Lung microvascular endothelial cell (primary cell): ENCODE measurements around the gene FAM25C. TPM values are rescaled to one million over a fixed set of nuclear protein-coding genes. Genes with fewer than 3 reads are reported as not detected.
"Not testable (repeated sequence)": the region's sequence is repeated elsewhere in the genome, so short reads cannot be mapped to it uniquely, and the experiment has no call there.

ENCODE experiments used
- DNase-seq, 2 donors: peaks; one replicate each; pipeline versions ENCODE4 v3.0.0 to v3.0.0-alpha.2; 2010; ENCODE audit warnings: low read depth in 2 of 2
- total RNA-seq: library from RNA; depleted of rRNA; stranded (reverse); fragments of >200 nt; gene quantifications from 2 replicates; pipeline ENCODE4 v1.2.1, GENCODE V29; 2014

The FAM25C gene
- total RNA-seq, 1 donor from 2014 or later = not detected

- DNase-seq = not testable (repeated sequence)
Measured at GRCh38 chr10:47959677-47960076, 39.9 kb downstream of the FAM25C start.

DNA sequence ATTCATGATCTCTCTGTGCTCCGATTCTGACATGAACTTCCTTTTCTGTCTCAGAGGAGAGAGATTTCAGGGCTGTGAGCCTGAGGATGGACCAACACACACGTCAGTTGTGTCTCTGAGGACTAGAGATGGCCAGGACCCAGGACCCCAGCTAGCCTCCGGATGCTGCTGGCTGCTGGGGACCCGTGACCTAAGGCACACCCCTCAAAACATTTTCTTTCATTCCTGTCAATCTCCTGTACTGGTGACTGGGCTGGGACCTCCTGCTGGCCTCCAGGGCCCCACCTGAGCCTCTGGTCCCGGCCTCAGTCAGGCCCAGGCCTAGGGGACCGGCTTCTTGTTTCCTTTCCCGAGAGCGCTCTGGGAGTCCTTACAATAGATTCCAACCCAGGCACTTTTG lies 42.4 kb downstream of the FAM25C start:
- not testable (repeated sequence) for DNase-seq

DNA sequence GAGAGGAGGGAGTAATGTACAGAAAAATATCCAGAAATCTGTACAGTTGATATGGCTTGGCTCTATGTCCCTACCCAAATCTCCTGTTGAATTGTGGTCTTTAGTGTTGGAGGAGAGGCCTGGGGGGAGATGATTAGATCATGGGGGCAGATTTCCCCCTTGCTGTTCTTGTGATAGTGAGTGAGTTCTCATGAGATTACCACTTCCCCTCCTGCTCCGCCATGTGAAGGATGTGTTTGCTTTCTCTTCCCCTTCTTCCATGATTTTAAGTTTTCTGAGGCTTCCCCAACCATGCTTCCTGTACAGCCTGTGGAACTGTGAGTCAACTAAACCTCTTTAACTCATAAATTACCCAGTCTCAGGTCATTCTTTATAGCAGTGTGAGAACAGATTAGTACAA lies 52.2 kb downstream of the FAM25C start:
- DNase-seq = not testable (repeated sequence)

Other genes starting within 250 kb of the FAM25C start
- gene SYT15B, start 236.2 kb downstream of the FAM25C start, total RNA-seq = 0.87 and 0.99 TPM in 2 replicates
- not detected in 2 replicates for gene NPY4R2, start 81.1 kb downstream of the FAM25C start, total RNA-seq